ENCODE results near the gene DOLPP1.

Gene DOLPP1

GRCh38 chr9:129111528-129112151 is 30.7 kb downstream of the DOLPP1 start (continued):
- TF ChIP-seq ZXDB (tag by site-specific recombination; IDR thresholded peaks at IDR 0.05), result peak; percentile 83
- no peak for TF ChIP-seq ZNF747 (tag by site-specific recombination; IDR thresholded peaks at IDR 0.05)
- no peak for TF ChIP-seq ZNF221 (tag by site-specific recombination; IDR thresholded peaks at IDR 0.05; ENCODE audit: borderline replicate concordance)
- TF ChIP-seq, protein P1, sequence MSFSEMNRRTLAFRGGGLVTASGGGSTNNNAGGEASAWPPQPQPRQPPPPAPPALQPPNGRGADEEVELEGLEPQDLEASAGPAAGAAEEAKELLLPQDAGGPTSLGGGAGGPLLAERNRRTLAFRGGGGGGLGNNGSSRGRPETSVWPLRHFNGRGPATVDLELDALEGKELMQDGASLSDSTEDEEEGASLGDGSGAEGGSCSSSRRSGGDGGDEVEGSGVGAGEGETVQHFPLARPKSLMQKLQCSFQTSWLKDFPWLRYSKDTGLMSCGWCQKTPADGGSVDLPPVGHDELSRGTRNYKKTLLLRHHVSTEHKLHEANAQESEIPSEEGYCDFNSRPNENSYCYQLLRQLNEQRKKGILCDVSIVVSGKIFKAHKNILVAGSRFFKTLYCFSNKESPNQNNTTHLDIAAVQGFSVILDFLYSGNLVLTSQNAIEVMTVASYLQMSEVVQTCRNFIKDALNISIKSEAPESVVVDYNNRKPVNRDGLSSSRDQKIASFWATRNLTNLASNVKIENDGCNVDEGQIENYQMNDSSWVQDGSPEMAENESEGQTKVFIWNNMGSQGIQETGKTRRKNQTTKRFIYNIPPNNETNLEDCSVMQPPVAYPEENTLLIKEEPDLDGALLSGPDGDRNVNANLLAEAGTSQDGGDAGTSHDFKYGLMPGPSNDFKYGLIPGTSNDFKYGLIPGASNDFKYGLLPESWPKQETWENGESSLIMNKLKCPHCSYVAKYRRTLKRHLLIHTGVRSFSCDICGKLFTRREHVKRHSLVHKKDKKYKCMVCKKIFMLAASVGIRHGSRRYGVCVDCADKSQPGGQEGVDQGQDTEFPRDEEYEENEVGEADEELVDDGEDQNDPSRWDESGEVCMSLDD (tag by site-specific recombination; IDR thresholded peaks at IDR 0.05), result peak; percentile 89; the same call in 1 of the 2 replicates
- TF ChIP-seq HOXD13 (CRISPR knock-in tag; IDR thresholded peaks at IDR 0.05; ENCODE audit: borderline replicate concordance), result no peak
- TF ChIP-seq ZFHX2 (tag by site-specific recombination; conservative IDR thresholded peaks at IDR 0.05), result peak; percentile 96
- TF ChIP-seq ZNF600 (tag by site-specific recombination; IDR thresholded peaks at IDR 0.05), result peak; percentile 64
- no peak for TF ChIP-seq HOXA7 (CRISPR knock-in tag; IDR thresholded peaks at IDR 0.05; ENCODE audit: borderline replicate concordance)
- TF ChIP-seq KLF8 (tag by site-specific recombination; IDR thresholded peaks at IDR 0.05), result peak; percentile 80
- TF ChIP-seq SP2 (tag by site-specific recombination; IDR thresholded peaks at IDR 0.05), result peak; percentile 54
- TF ChIP-seq ZNF148 (tag by site-specific recombination; IDR thresholded peaks at IDR 0.05; ENCODE audit: borderline replicate concordance), result no peak
- peak; percentile 18 for TF ChIP-seq ZBTB26 (tag by site-specific recombination; optimal IDR thresholded peaks at IDR 0.05)
- peak; percentile 33 for TF ChIP-seq ZNF629 (tag by site-specific recombination; IDR thresholded peaks at IDR 0.05)
- TF ChIP-seq, protein P2, sequence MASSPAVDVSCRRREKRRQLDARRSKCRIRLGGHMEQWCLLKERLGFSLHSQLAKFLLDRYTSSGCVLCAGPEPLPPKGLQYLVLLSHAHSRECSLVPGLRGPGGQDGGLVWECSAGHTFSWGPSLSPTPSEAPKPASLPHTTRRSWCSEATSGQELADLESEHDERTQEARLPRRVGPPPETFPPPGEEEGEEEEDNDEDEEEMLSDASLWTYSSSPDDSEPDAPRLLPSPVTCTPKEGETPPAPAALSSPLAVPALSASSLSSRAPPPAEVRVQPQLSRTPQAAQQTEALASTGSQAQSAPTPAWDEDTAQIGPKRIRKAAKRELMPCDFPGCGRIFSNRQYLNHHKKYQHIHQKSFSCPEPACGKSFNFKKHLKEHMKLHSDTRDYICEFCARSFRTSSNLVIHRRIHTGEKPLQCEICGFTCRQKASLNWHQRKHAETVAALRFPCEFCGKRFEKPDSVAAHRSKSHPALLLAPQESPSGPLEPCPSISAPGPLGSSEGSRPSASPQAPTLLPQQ (tag by site-specific recombination; IDR thresholded peaks at IDR 0.05), result peak; percentile 23; the same call in 1 of the 2 replicates
- no peak for TF ChIP-seq ZNF133 (tag by site-specific recombination; IDR thresholded peaks at IDR 0.05)
- TF ChIP-seq, protein P3, sequence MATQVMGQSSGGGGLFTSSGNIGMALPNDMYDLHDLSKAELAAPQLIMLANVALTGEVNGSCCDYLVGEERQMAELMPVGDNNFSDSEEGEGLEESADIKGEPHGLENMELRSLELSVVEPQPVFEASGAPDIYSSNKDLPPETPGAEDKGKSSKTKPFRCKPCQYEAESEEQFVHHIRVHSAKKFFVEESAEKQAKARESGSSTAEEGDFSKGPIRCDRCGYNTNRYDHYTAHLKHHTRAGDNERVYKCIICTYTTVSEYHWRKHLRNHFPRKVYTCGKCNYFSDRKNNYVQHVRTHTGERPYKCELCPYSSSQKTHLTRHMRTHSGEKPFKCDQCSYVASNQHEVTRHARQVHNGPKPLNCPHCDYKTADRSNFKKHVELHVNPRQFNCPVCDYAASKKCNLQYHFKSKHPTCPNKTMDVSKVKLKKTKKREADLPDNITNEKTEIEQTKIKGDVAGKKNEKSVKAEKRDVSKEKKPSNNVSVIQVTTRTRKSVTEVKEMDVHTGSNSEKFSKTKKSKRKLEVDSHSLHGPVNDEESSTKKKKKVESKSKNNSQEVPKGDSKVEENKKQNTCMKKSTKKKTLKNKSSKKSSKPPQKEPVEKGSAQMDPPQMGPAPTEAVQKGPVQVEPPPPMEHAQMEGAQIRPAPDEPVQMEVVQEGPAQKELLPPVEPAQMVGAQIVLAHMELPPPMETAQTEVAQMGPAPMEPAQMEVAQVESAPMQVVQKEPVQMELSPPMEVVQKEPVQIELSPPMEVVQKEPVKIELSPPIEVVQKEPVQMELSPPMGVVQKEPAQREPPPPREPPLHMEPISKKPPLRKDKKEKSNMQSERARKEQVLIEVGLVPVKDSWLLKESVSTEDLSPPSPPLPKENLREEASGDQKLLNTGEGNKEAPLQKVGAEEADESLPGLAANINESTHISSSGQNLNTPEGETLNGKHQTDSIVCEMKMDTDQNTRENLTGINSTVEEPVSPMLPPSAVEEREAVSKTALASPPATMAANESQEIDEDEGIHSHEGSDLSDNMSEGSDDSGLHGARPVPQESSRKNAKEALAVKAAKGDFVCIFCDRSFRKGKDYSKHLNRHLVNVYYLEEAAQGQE (tag by site-specific recombination; IDR thresholded peaks at IDR 0.05), result 0 out of 2 replicates have a peak, but pooled peaks have one; percentile 32
- TF ChIP-seq ZNF792 (tag by site-specific recombination; IDR thresholded peaks at IDR 0.05), result no peak
- TF ChIP-seq ZNF501 (tag by site-specific recombination; IDR thresholded peaks at IDR 0.05), result no peak
- TF ChIP-seq KLF16 (tag by site-specific recombination; IDR thresholded peaks at IDR 0.05), result peak; percentile 68
- no peak for TF ChIP-seq TRIM28 (IDR thresholded peaks at IDR 0.05; ENCODE audit: borderline replicate concordance, low read length)
- TF ChIP-seq ZNF530 (tag by site-specific recombination; IDR thresholded peaks at IDR 0.05; ENCODE audit: low read depth), result 0 out of 2 replicates have a peak, but pooled peaks have one; percentile 5
- TF ChIP-seq ZNF433 (tag by site-specific recombination; IDR thresholded peaks at IDR 0.05; ENCODE audit: low read depth), result no peak
- peak; percentile 84 for TF ChIP-seq ZBTB20 (tag by site-specific recombination; IDR thresholded peaks at IDR 0.05)
- TF ChIP-seq ZBTB8A (tag by site-specific recombination; IDR thresholded peaks at IDR 0.05), result peak; percentile 80
- peak; percentile 82 for TF ChIP-seq GLIS1 (tag by site-specific recombination; IDR thresholded peaks at IDR 0.05)
- TF ChIP-seq, protein P4, sequence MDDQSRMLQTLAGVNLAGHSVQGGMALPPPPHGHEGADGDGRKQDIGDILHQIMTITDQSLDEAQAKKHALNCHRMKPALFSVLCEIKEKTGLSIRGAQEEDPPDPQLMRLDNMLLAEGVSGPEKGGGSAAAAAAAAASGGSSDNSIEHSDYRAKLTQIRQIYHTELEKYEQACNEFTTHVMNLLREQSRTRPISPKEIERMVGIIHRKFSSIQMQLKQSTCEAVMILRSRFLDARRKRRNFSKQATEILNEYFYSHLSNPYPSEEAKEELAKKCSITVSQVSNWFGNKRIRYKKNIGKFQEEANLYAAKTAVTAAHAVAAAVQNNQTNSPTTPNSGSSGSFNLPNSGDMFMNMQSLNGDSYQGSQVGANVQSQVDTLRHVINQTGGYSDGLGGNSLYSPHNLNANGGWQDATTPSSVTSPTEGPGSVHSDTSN (CRISPR knock-in tag; IDR thresholded peaks at IDR 0.05), result peak; percentile 1; the same call in 1 of the 2 replicates
- TF ChIP-seq ZNF704 (tag by site-specific recombination; IDR thresholded peaks at IDR 0.05), result peak; percentile 89

All from HEK293 (cell line).